IPS-20b (cell line): ENCODE results near the gene GPC3.

Experiments used
- H3K27ac ChIP-seq: one replicate; pipeline ENCODE4 v1.5.1; 2013; ENCODE audit warnings: low read length
- H3K27me3 ChIP-seq: 2 replicates; pipeline ENCODE4 v1.6.1; 2013; ENCODE audit warnings: mild to moderate bottlenecking, low read length, inconsistent platforms; ENCODE audit not compliant: insufficient read depth
- H3K36me3 ChIP-seq: 2 replicates; pipeline ENCODE4 v1.6.1; 2013; ENCODE audit warnings: low read depth, mild to moderate bottlenecking, inconsistent platforms, low read length, moderate library complexity; ENCODE audit not compliant: insufficient read depth
- H3K4me1 ChIP-seq: 2 replicates; pipeline ENCODE4 v1.6.1; 2013; ENCODE audit warnings: mild to moderate bottlenecking, control low read depth, inconsistent platforms, low read length, moderate library complexity; ENCODE audit not compliant: insufficient read depth
- H3K4me3 ChIP-seq: 2 replicates; pipeline ENCODE4 v1.5.1; 2013; ENCODE audit warnings: mild to moderate bottlenecking, low read length, inconsistent platforms
- H3K9ac ChIP-seq: 2 replicates; pipeline ENCODE4 v1.6.1; 2013; ENCODE audit warnings: low read depth, mild to moderate bottlenecking, inconsistent platforms, low read length, moderate library complexity
- H3K9me3 ChIP-seq: 2 replicates; pipeline ENCODE4 v1.6.1; 2013; ENCODE audit warnings: mild to moderate bottlenecking, low read depth, low read length, inconsistent platforms; ENCODE audit not compliant: insufficient read depth

Gene GPC3

DNA sequence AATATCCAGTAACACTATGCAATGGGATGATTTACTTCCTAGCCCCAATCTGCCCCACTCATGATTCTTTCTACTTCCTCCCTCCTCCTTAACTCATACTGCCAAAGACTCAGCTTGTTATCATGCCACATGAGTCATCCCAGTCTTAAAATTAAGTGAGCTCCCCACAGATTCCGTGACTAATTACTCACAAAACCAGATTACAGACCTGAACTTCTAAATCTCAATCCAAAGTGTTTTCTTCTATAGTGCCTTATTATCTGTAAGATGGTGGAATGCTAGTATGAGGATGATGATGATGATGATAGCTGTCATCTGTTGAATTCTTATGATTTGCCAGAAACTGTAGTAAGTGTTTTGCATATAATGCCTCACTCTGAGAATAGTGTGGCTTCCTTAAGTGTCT, 27.7 kb upstream of the GPC3 start:
- H3K27ac ChIP-seq: no peak overlapping the region
- H3K27me3 ChIP-seq: no peaks in the 10 kb centered on the region
- H3K36me3 ChIP-seq: no peaks in the 10 kb centered on the region
- H3K4me1 ChIP-seq: no peaks in the 10 kb centered on the region
- H3K9me3 ChIP-seq: no peaks in the 10 kb centered on the region
- H3K9ac ChIP-seq: no peak overlapping the region
- no peak overlapping the region for H3K4me3 ChIP-seq

- Histone ChIP-seq H3K9ac (no peak overlapping the region), H3K4me1 (no peaks in the 10 kb centered on the region), H3K36me3 (no peaks in the 10 kb centered on the region), H3K27me3 (no peaks in the 10 kb centered on the region), H3K27ac (no peak overlapping the region), H3K4me3 (no peak overlapping the region), H3K9me3 (no peaks in the 10 kb centered on the region)
Measured at GRCh38 chrX:134010690-134011089, 25.3 kb upstream of the GPC3 start.

GRCh38 chrX:134007716-134008115, 22.3 kb upstream of the GPC3 start:
- Histone ChIP-seq H3K4me1 (no peaks in the 10 kb centered on the region), H3K9me3 (no peaks in the 10 kb centered on the region), H3K36me3 (no peaks in the 10 kb centered on the region), H3K27me3 (no peaks in the 10 kb centered on the region), H3K9ac (no peak overlapping the region), H3K4me3 (no peak overlapping the region), H3K27ac (no peak overlapping the region)

GRCh38 chrX:134006484-134007161, 21.2 kb upstream of the GPC3 start:
- Histone ChIP-seq H3K27ac (no peak overlapping the region), H3K36me3 (no peaks in the 10 kb centered on the region), H3K4me3 (no peak overlapping the region), H3K9ac (no peak overlapping the region), H3K9me3 (no peaks in the 10 kb centered on the region), H3K27me3 (no peaks in the 10 kb centered on the region), H3K4me1 (no peaks in the 10 kb centered on the region)

- Histone ChIP-seq H3K9ac (no peak overlapping the region), H3K27me3 (no peaks in the 10 kb centered on the region), H3K4me3 (no peak overlapping the region), H3K4me1 (0 out of 2 replicates have a peak, but pooled peaks cover 2% of the 10 kb centered on the region), H3K27ac (no peak overlapping the region), H3K36me3 (no peaks in the 10 kb centered on the region), H3K9me3 (no peaks in the 10 kb centered on the region)
Measured at GRCh38 chrX:134004084-134004483, 18.7 kb upstream of the GPC3 start.

DNA sequence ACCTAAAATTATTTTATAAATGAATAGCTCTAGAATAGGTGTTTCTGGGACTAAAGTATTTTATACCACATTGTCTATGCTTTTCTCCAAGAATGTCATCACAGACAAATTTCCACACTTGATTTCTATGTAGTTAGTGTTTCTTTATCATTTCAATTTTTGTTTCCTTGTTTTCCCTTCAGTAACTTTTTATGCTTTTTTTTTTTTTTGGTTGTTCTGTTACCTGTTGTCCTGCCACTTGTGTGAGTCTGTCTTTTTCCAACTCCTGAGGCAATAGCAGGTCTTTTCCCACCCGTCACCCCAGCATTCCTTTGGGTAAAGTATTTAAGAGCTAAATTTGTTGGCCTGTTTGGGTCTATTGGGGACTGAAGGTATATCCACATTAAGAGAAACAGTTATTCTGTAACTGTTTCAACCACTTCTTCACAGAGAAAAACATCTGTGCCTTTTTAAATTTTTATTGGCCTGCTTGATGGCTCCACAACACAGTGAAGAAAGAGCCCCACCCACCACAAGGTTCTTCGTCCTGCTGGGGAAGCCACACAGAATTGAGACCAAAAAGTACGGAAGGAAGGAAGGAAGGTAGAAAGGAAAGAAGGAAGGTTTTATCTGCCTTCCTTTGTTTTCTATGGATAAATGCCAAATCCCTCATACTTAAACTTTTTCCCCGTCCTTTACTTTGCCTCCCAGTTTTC, 17.7 kb upstream of the GPC3 start:
- H3K9me3 ChIP-seq: no peaks in the 10 kb centered on the region
- H3K9ac ChIP-seq: no peak overlapping the region
- no peak overlapping the region for H3K4me3 ChIP-seq
- H3K36me3 ChIP-seq: no peaks in the 10 kb centered on the region
- 0 out of 2 replicates have a peak, but pooled peaks cover 2% of the 10 kb centered on the region for H3K4me1 ChIP-seq
- no peaks in the 10 kb centered on the region for H3K27me3 ChIP-seq
- no peak overlapping the region for H3K27ac ChIP-seq

DNA sequence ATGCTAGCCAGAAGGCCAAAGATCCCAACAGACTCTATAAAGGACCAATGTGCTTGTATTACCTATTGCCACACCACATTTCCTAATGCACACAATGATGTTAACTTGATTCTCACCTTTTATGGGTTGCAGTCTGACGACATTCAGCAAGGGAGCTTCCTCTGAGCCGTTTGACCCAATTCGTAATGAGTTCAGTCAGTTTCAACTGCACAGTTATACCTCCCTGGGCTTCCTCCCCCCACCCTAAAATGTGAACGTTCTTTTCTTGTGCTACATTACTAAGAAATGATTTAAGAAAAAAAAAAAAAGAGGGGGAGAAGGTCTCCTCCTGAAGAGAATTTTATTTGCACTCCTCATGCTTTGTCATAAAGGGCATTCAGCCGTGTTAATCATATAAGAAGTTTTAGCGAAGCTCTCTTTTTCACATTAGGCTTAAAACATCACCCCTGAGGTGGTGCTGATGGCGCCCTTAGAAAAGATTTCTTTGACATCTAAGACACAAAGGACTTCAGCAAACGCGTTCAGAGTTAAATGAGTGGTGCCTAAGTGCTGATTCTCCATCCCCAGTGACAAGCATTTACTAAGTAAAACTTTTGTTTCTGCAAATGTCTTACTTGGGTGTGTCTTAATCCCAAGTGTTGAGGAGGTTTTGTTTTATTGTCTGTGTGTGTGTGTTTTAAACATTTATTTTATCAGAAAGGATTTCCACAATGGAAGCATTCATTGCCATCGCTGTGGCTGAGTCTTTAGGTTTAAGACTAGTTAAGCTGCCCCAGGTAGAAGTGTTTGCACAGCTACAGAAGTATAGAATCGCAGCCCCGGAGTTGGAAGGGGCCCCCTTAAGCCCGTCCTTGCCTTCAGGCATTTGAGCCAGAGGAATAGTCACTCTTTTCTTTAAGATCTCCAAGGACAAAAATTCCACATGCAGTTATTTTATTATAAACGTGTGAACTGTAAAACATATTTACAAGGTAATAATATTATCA, 15.2 kb upstream of the GPC3 start:
- Histone ChIP-seq H3K4me1 (0 out of 2 replicates have a peak, but pooled peaks cover 2% of the 10 kb centered on the region), H3K4me3 (no peak overlapping the region), H3K27me3 (no peaks in the 10 kb centered on the region), H3K9me3 (no peaks in the 10 kb centered on the region), H3K36me3 (no peaks in the 10 kb centered on the region), H3K27ac (no peak overlapping the region), H3K9ac (no peak overlapping the region)

GRCh38 chrX:133999031-133999705, 13.8 kb upstream of the GPC3 start:
- no peaks in the 10 kb centered on the region for H3K27me3 ChIP-seq
- no peak overlapping the region for H3K9ac ChIP-seq
- H3K27ac ChIP-seq: no peak overlapping the region
- no peaks in the 10 kb centered on the region for H3K9me3 ChIP-seq
- H3K4me3 ChIP-seq: no peak overlapping the region
- H3K4me1 ChIP-seq: 0 out of 2 replicates have a peak, but pooled peaks cover 2% of the 10 kb centered on the region
- H3K36me3 ChIP-seq: no peaks in the 10 kb centered on the region

DNA sequence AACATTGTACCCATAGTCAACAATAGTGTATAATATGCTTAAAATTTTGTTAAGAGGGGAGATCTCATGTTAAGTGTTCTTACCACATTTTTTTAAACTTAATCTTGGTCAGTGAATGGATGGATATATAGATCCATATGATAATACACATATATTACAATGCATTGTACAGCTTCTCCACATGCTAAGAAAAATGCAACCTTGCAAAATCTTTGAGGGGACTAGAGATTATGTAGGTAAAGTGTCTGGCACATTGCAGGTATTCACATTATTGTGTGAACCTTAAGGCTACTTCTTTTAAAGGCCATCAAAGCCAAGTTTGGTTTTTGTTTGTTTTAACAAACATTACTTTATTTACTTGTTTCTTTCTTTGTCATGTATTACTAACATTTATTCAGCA, 10.4 kb upstream of the GPC3 start:
- no peaks in the 10 kb centered on the region for H3K36me3 ChIP-seq
- 0 out of 2 replicates have a peak, but pooled peaks cover 2% of the 10 kb centered on the region for H3K4me1 ChIP-seq
- no peak overlapping the region for H3K4me3 ChIP-seq
- no peaks in the 10 kb centered on the region for H3K27me3 ChIP-seq
- no peak overlapping the region for H3K9ac ChIP-seq
- H3K9me3 ChIP-seq: no peaks in the 10 kb centered on the region
- H3K27ac ChIP-seq: no peak overlapping the region

DNA sequence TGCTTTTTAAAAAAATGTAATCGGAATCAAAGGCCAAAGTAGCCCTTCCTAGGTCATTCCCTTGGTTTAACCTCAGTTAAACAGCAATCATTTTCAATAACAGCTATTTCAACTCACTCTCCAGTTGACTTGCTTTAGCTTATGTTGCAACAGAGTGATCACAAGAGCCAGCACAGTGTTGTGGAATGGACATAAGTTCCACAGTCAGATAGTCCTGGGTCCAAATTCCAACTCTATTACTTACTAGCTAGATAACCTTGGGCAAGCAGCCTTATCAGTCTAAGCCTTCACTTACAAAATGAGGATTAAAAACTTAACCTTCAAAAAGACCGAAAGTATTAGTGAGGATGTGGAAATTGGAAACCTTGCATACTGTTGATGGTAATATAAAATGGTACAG, 9.2 kb upstream of the GPC3 start:
- Histone ChIP-seq H3K9ac (no peak overlapping the region), H3K4me3 (no peak overlapping the region), H3K4me1 (no peaks in the 10 kb centered on the region; the same call in 1 of the 2 replicates), H3K9me3 (no peaks in the 10 kb centered on the region), H3K27ac (no peak overlapping the region), H3K36me3 (no peaks in the 10 kb centered on the region), H3K27me3 (no peaks in the 10 kb centered on the region)

GRCh38 chrX:133992882-133993281, 7.5 kb upstream of the GPC3 start:
- no peaks in the 10 kb centered on the region for H3K27me3 ChIP-seq
- H3K4me1 ChIP-seq: peaks cover 3% of the 10 kb centered on the region; the same call in 1 of the 2 replicates
- no peak overlapping the region for H3K27ac ChIP-seq

More at GRCh38 chrX:133992882-133993281, 7.5 kb upstream of the GPC3 start:
- H3K9me3 ChIP-seq: no peaks in the 10 kb centered on the region
- no peak overlapping the region for H3K4me3 ChIP-seq
- no peaks in the 10 kb centered on the region for H3K36me3 ChIP-seq
- no peak overlapping the region for H3K9ac ChIP-seq
